ENCODE results near the gene KDM4D. TPM values are rescaled to one million over a fixed set of nuclear protein-coding genes. Genes with fewer than 3 reads are reported as not detected.
"Not testable (repeated sequence)": the region's sequence is repeated elsewhere in the genome, so short reads cannot be mapped to it uniquely, and the experiment has no call there.

KDM4D gene
- total RNA-seq, 2 donors from 2014 or later = 0.54 to 1.9 TPM

DNA sequence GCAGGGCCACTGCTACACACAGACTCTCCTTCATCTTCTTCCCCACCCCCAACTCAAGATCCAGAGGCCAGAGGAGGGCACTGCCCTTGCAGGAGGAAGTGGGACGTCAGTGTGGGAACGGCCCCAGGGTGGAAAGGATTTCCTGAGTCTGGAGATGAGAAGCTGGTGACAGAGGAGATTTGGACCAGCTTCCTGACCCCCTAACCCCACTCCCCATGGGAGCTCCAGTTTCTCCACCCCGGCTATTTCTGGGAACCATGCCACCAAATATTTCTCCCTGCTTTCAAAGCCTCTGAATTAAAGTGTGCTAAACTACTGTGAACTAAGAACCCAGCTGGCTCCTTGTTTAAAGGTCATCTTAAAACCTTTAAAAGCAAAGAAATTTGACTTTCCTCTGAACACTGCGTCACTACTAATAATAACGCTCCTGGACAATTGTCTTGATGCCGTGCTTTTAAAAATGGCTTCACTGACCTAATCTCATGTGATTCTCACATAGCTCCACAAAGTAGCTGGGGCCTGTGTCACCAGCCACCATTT is 46.7 kb upstream of the KDM4D start:
- H3K4me1 ChIP-seq (ENCODE audit: control insufficient read depth in 1 of 2, low read depth in 2 of 2) = peaks cover 19 to 35% of the 10 kb centered on the region in 2 donors
- no peaks in the 10 kb centered on the region for H3K27me3 ChIP-seq (replicated peaks; ENCODE audit: insufficient read depth)
- H3K9me3 ChIP-seq = no peaks in the 10 kb centered on the region
- ATAC-seq (ENCODE audit: insufficient number of reproducible peaks, low FRiP score, low read depth) = peak; percentile 73
- peak; percentile 25 for DNase-seq (ENCODE audit: low spot score)
- H3K27ac ChIP-seq = peak overlapping the region; percentile 45 to 72
- TF ChIP-seq, protein P1, sequence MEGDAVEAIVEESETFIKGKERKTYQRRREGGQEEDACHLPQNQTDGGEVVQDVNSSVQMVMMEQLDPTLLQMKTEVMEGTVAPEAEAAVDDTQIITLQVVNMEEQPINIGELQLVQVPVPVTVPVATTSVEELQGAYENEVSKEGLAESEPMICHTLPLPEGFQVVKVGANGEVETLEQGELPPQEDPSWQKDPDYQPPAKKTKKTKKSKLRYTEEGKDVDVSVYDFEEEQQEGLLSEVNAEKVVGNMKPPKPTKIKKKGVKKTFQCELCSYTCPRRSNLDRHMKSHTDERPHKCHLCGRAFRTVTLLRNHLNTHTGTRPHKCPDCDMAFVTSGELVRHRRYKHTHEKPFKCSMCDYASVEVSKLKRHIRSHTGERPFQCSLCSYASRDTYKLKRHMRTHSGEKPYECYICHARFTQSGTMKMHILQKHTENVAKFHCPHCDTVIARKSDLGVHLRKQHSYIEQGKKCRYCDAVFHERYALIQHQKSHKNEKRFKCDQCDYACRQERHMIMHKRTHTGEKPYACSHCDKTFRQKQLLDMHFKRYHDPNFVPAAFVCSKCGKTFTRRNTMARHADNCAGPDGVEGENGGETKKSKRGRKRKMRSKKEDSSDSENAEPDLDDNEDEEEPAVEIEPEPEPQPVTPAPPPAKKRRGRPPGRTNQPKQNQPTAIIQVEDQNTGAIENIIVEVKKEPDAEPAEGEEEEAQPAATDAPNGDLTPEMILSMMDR (IDR thresholded peaks at IDR 0.05) = no peak
- no peaks in the 10 kb centered on the region for H3K36me3 ChIP-seq
- H3K4me3 ChIP-seq = no peak overlapping the region

DNA sequence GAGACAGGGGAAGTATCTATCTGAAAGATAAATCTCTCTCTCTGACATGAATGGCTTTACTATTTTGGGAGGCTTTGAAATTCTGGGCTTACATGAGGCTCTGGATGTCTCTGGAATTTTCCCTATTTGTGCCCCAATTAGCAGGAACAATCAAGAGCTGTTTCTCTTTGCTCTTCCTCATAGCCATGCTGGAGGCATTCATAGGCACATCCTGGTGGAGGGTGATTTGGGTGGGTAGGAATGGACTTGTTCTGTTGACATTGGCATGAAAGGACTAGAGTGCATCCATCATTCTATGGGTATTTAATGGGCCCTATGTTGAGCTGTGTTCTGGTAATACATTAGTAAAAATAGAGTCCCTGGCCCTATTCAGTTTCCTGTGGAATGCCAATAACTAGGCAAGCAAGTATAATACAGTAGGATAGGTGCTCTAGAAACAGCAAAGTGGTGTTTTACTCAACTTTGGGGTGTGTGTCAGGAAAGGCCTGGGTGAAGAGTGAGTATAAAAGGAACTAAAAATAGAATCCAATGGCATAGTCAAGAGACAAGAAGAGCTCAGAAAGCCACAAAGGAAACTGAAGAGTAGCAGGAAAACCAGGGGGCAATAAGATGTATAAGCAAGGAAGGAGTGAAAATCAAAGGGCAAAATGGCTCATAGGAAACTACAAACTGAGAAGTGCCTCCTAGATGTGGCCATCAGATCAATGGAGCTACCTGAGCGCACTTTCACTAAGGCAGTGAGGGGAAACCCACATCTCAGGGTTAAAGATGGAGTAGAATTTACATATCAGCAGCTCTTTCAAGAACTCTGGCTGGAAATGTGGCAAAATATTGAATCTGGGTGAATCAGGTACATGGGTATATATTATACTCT is 45.2 kb upstream of the KDM4D start:
- Histone ChIP-seq H3K27me3 (replicated peaks; ENCODE audit: insufficient read depth) (no peaks in the 10 kb centered on the region), H3K27ac (peak overlapping the region; percentile 45 to 72), H3K9me3 (no peaks in the 10 kb centered on the region), H3K36me3 (no peaks in the 10 kb centered on the region), H3K4me1 (ENCODE audit: control insufficient read depth in 1 of 2, low read depth in 2 of 2) (peaks cover 19 to 35% of the 10 kb centered on the region in 2 donors), H3K4me3 (no peak overlapping the region)
- no peak for ATAC-seq (ENCODE audit: insufficient number of reproducible peaks, low FRiP score, low read depth)
- no peak for DNase-seq (ENCODE audit: low spot score)
- TF ChIP-seq, protein P1 (IDR thresholded peaks at IDR 0.05) = no peak

DNA sequence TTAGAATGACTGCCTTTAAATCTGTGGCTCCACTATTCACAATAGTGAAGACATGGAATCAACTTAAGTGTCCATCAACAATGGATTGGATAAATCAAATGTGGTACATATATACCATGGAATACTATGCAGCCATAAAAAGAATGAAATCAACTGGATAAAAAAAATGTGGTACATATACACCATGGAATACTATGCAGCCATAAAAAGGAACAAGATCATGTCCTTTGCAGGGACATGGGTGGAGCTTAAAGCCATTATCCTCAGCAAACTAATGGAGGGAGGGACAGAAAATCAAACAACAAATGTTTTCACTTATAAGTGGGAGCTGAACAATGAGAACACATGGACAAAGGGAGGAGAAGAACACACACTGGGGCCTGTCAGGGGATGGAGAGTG is 41.4 kb upstream of the KDM4D start:
- DNase-seq (ENCODE audit: low spot score); ATAC-seq (ENCODE audit: insufficient number of reproducible peaks, low FRiP score, low read depth); H3K4me3 ChIP-seq; H3K27ac ChIP-seq; H3K27me3 ChIP-seq (replicated peaks; ENCODE audit: insufficient read depth); H3K9me3 ChIP-seq; H3K36me3 ChIP-seq: not testable (repeated sequence)
- H3K4me1 ChIP-seq (ENCODE audit: control insufficient read depth in 1 of 2, low read depth in 2 of 2) = peaks cover 16 to 26% of the 10 kb centered on the region in 2 donors

DNA sequence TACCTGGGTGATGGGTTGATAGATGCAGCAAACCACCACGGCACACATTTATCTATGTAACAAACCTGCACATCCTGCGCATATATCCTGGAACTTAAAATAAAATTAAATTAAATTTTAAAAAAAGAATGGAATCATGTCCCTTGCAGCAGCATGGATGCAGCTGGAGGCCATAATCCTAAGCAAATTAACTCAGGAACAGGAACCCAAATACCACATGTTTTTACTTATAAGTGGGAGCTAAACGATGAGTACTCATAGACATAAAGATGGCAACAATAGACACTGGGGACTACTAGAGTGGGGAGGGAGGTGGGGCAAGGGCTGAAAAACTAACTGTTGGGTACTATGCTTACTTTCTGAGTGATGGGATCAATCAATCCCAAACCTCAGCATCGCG is 41.0 kb upstream of the KDM4D start:
- no peak overlapping the region for H3K27ac ChIP-seq
- TF ChIP-seq, protein P1 (IDR thresholded peaks at IDR 0.05) = no peak
- no peaks in the 10 kb centered on the region for H3K27me3 ChIP-seq (replicated peaks; ENCODE audit: insufficient read depth)
- no peak for ATAC-seq (ENCODE audit: insufficient number of reproducible peaks, low FRiP score, low read depth)
- no peaks in the 10 kb centered on the region for H3K36me3 ChIP-seq
- H3K4me1 ChIP-seq (ENCODE audit: control insufficient read depth in 1 of 2, low read depth in 2 of 2) = peaks cover 12 to 21% of the 10 kb centered on the region in 2 donors
- DNase-seq (ENCODE audit: low spot score) = no peak
- H3K4me3 ChIP-seq = no peak overlapping the region
- H3K9me3 ChIP-seq = no peaks in the 10 kb centered on the region

DNA sequence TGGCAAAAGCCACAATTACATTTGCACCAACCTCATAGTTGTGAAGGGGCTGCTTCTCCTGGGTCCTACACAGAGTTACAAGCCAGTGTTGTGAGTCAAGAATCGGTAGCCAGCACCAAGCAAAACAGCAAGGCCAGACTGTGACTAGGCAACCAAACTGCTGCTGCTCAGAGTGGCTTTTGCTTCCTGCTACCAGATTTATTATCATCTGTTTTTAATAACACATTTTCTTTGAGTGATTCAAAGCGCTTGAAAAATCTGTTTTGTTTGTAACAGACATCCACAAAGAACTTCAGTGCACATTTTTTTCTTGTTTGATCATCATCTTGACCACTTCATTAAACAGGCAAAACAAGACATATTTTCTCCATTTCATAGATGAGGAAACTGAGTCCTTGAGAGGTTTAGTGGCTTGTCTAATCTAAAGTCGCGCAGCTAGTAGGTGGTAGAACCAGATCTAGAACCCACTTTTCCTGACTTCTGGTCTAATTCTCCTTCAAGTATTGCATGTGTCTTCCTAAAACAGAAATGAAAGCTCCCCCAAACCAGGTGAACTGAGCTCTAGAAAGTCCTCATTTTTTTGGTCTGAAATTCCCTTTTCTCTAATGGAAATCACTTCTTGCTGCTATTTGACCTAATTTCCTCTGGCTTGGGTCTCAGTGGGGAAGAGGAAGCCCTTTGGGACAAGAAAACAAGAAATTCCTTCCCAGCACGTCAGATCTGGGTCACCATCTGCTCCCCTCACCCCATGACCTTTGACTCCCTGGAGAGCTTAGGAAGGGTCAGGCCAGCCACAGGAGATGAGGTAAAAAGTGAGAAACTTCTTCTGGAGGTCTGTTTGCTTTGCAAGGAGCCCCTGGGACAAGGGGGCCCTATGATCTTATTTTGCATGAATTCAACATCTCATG is 40.0 kb upstream of the KDM4D start:
- Histone ChIP-seq H3K4me3 (no peak overlapping the region), H3K27ac (peak overlapping the region in 1 of 2 donors; percentile 43), H3K9me3 (no peaks in the 10 kb centered on the region), H3K4me1 (ENCODE audit: control insufficient read depth in 1 of 2, low read depth in 2 of 2) (peaks cover 3 to 19% of the 10 kb centered on the region in 2 donors), H3K36me3 (no peaks in the 10 kb centered on the region), H3K27me3 (replicated peaks; ENCODE audit: insufficient read depth) (no peaks in the 10 kb centered on the region)
- TF ChIP-seq, protein P1 (IDR thresholded peaks at IDR 0.05) = no peak
- ATAC-seq (ENCODE audit: insufficient number of reproducible peaks, low FRiP score, low read depth) = peak; percentile 55
- no peak for DNase-seq (ENCODE audit: low spot score)

Measured in thoracic aorta (tissue), 2 donors.